SK-N-DZ (cell line): Measurements from ENCODE around the gene ZNF420.

ENCODE experiments used
- DNase-seq: peaks from one replicate; pipeline ENCODE4 v3.0.0-alpha.2; 2015; ENCODE audit warnings: low spot score

Gene ZNF420

DNA sequence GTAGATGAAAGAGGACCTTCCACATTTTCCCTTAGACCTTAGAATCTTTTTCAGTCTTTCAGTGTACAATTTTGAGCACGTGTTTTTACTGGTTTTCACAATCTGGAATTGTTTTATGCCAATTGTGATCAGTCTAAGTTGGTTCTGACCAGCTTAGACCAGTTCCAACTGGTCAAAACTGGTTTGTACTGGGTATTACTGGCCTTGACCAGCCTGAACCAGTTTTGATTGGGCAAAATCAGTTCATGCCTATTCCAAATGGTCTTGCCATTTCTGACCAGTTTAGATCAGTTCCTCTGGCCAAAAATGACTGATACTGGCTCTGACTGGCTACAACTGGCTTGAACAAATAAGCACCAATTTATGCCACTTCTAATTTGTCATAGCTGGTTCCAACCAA, 57.9 kb downstream of the ZNF420 start:
- DNase-seq = no peak

DNA sequence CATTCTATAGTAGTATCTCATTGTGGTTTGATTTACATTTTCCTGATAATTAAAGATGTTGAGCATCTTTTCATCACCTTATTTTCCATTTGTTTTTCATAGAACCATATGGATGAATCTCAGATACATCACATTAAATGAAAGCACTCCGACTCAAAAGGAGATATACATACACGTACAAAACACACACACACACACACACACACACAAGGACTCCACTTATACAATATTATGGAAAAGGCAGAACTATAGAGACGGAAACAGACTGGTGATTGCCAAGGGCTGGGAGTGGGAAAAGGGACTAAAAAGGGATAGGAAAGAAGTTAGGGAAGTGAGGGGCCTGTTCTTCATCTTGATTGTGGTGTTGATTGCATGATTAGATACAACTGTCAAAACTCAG, 70.0 kb downstream of the ZNF420 start:
- no peak for DNase-seq

DNA sequence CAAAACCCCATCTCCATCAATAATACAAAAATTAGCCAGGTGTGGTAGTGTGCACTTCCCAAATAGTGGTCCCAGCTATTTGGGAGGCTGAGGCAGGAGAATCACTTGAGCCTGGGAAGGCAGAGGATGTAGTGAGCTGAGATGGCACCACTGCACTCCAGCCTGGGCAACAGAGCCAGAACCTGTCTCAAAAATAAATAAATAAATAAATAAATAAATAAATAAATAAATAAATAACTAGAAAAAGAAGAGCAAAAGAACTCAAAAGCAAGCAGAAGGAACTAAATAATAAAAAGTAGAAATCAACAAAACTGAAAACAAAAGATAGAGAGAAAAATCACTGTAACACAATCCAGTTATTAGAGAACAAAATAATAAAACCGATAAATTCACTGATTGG, 81.9 kb downstream of the ZNF420 start:
- no peak for DNase-seq

DNA sequence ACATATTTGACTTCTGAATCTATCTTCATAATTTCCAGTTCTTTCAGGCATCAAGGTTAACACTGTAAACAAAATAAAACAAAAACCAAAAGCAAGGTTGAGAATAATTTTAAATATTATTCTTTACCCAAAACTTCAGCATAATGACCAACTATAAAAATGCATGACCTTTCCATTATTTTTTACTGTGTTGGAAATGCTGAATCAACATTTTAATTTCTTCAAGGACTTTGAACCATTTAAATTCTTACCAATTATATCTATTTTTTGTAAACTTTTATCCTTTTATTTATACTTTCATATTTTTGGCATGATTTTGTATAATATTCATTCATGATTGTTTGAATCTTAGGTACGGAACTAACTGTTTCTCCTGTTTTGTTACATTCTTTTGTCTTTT, 87.4 kb downstream of the ZNF420 start:
- DNase-seq = no peak

DNA sequence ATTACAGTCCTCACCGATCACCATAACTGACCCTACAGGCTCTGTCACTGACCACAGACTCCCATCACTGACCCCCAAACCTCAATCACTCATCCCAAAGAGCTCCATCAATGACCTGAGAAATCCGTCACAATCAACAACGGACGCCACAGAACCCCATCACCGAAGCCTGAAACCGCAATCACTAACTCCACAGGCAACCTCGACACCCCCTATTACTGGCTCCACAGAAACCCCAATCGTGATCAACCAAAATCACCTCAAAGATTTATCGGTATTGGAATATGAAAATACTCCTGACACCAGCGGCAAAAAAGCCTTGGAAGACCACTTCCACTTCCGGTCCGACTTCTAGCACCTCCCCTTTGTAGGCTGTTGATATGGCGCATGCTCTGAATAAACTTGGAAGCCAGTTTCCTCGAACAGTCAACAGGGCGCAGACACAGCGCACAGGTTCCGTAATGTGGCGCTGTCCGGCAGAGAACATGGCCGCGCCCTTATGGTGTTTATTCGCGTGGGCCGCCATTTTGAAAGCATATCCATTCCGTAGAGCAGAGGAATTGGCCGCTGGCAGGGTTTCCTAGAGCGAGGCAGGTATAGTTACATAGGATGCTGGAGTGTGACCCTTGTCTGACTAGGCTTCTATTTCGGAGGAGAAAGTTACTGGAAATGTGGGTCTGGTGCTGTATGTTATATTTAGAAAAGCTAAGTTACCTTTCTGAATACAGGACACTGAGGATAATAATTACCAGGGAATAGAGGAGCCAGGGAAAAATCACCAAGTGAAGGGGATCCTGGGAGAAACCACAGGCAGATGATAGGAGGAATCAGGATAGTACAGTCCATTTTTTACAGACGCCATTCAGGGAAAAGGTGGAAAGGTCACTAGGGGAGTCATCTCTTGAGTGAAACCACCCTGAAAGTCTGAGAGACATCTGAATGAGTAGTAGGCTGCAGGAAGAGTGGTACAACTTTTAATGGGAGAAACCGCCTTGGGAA, 94.4 kb downstream of the ZNF420 start, which contains the start of gene ZNF585A:
Gene ZNF585A, minus strand, starts transcription at position 328 of the 999 bp plus-strand sequence. CDS start 2,785 bp downstream, outside the sequence.
- peak; percentile 97 for DNase-seq
